HG02798 (cell line): ENCODE measurements around the gene C9orf85.
"Not testable (repeated sequence)": the region's sequence is repeated elsewhere in the genome, so short reads cannot be mapped to it uniquely, and the experiment has no call there.

Source experiments
- ATAC-seq: cut with Tn5 transposase; IDR thresholded peaks from one replicate; pipeline ENCODE4 v1.9.1; 2021; ENCODE audit warnings: mild to moderate bottlenecking; ENCODE audit not compliant: unreplicated experiment, poor library complexity

Gene C9orf85, protein sequence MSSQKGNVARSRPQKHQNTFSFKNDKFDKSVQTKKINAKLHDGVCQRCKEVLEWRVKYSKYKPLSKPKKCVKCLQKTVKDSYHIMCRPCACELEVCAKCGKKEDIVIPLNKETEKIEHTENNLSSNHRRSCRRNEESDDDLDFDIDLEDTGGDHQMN

DNA sequence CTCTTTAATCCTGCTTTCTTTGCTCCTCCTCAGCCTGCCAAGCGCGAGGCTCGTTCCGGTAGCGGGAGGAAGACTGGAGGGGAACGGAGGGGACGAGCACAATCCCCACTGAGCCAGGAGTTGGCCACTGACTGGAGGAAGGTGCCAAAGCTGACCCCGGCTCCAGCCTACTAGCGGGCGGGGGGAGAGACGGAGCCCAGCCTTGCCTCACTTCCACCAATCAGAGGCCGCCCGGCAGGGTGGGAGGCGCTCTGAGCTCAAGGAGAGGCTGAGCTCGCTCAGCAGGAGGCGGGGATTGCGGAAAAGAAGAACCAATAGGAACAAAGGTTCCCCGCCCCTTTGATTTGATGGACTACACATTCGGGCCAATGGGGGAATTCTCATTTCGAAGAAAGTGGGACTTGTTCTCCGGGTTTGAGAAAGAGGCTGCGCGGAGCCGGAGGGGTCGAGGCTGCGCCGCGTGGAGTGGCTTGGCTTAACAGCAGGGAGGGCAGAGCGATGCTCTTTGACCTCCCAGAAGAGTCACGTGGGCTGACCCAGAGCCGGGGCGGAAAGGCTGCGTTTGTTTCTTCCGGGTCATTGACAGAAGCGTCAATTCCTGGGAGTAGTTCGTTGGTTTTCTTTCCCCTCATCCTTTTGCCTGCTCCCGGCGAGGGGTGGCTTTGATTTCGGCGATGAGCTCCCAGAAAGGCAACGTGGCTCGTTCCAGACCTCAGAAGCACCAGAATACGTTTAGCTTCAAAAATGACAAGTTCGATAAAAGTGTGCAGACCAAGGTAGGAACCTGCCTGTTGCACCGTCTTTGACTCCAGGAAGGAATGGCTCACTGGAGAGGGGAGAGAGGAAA is at the start of gene C9orf85, which contains the start of gene ABHD17B:
C9orf85 (plus strand) TSS at position 579 of the 847 bp plus-strand sequence; CDS start at position 675, 96 bp downstream.
ABHD17B (minus strand) TSS at position 133 of the 847 bp plus-strand sequence. CDS start 36,113 bp downstream, outside the sequence.
- peak; percentile 96 for ATAC-seq

DNA sequence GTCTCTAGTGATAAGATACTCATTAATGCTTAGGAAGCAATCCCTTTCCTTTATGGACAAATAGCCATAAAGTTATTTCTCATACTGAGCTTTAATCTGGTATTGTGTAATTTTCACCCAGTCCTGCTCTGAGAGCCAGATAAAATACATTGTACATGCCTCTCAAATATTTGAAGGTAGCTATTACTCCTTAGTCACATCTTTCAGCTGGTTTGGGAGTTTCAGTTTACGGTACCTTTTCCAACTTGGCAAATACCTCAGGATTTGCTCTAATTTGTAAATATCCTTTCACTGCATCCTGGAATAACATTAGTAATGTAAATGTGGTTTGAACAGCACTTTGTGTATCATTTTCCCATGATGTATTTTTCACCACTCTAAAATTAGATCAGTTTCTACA is 47.8 kb upstream of the C9orf85 start:
- ATAC-seq: no peak

DNA sequence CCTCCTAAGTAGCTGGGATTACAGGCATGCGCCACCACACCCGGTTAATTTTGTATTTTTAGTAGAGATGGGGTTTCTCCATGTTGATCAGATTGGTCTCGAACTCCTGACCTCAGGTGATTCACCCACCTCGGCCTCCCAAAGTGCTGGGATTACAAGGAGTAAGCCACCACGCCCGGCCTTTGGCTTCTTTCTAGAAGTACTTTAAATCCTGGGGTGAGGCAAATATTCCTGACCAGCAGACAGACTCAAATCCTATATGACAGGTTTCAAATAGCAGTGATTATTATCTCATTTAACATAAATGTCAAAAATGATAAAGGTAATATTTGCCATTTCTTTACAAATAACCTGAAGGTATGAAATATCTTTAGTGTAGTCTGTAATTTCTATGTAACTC is 36.1 kb upstream of the C9orf85 start:
- ATAC-seq: no peak

DNA sequence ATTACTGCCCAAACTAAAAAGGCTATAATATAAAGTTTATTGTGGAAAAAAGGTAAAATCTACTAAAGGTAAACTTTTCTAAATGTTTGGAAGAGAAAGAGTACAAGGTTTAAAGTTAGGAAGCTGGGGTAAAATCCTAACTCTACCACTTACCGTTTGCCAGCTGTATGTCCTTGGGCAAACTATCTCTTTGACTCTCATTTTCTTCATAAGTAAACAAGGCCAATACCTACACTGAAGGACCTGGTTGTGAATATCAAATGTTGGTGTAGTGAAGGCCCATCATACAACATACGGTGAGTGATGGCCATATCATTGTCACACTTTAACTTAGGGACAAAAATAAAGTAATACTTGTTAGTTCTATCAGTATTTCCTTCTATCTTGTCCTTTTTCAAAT is 35.3 kb upstream of the C9orf85 start:
- no peak for ATAC-seq

DNA sequence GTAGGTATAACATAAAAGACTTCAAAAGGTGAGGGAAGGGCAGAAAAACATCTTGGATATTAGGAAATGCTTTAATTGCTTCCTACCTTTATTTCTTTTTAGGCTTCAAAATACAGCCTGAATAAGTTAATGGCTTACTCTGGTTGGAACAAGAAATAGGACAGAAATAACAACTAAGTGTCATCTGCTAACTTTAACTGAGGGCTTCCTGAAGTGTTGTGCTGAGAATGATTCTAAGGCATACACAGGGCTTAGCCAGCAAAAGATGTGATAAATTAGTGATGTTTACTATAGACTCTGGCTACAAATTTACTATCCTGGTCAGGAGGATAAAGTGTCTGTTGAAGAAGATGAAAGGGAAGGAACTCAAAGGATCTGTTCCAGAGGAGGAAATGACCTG is 34.6 kb upstream of the C9orf85 start:
- ATAC-seq: no peak

DNA sequence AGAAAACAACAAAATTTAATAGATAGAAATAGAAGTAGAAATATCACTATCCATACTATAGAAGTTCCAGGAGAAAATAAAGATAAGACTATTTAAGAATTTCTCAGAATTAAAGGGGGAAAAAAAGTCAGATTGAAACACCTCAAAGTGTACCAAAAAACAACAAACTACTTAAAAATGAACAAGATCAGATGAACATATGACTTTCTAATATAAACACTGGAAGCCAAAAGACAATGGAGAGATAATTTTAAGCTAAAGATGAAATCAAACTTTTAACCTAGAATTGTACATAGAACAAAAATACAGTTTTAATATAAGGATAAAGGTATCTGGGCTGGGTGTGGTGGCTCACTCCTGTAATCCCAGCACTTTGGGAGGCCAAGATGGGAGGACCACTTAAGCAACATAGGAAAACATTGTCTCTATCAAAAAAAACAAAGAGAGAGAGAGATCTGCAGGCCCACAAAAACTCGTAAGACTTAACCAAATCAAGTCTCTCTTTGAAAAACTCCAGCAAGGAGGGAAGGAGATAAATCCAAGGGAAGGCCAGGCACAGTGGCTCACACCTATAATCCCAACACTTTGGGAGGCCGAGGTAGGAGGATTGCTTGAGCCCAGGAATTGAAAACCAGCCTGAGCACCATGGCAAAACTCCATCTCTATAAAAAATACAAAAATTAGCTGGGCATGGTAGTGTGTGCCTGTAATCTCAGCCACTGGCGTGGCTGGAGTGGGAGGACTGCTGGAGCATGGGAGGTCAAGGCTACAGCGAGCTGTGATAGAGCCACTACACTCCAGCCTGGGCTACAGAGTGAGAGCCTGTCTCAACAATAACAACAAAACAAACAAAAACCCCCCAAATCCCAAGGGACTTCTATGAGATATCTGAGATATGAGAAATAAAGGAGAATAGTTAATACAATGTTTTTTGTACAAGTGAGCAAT is 32.8 kb upstream of the C9orf85 start:
- no peak for ATAC-seq

DNA sequence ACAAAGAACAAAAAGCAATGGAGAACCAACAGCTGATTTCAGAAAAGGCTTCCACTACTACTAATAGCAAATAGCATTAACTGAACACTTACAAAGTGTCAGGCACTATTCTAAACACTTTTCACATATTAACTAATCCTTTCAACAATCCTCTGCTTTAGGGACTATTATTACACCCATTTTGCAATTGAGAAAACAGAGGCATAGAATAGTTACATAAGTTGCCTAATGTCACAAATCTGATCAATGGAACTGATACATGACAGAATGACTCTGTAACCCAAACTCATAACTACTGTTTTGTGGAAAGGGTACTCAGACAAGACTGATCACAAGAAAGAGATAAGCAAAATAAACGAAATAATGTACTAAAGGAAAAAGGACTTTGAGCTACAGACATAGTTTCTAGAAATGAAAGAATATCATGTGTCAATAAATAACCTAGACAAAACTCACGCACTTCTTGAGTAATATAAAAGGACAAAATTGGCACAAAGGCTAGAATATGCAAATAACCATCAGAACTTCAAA is 31.7 kb upstream of the C9orf85 start:
- ATAC-seq: no peak

DNA sequence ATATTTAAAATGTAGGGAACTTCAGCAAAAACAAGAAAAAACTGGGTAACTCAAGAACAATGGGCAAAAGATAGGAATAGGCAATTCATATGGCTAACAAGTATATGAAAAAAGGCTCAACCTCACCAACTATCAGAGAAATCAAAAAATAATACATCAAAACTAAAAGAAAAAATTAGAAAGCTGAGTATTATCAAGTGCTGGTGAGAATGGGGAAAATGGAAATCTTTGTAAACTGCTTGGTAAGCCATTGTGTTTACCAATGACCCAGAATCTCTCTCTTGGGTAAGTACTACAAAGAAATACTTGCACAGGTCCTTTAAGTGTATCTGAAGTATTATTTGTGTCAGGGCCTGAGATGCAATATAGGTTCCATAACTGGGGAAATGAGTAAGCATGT is 27.4 kb upstream of the C9orf85 start:
- ATAC-seq: no peak

DNA sequence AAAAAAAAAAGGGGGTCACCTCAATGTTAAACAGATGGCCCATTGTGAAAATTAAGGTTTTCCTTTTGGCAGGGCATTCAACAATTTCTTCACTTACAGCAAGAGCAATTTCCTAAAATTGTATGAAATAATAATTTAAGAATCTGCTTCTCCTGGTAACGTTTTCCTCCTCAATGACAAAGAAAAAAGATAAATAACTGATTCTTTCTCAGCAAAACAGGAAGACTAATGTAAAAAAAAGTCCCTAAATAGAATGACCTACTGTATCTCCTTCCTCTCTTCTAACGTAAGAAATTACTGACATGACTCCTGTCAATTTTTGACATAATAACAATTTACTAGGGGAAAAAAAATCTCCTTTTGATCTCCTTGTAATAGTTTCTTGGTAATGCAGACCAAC is 26.0 kb upstream of the C9orf85 start:
- ATAC-seq: no peak

DNA sequence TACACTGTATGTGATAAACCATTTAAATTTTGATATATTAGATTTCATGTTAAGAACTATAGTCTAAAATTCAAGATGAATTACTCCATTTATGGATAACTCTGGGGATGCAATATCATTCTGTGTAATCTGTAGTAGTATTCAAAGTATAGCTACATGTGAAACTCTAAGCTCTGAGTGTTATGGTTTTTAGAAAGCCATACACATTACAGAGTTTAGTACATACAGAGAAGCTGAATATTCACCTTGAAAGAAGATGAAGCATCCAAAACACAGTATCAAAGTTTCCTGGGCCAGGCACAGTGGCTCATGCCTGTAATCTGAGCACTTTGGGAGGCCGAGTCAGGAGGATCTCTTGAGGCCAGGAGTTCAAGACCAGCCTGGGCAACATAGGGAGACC is 25.4 kb upstream of the C9orf85 start:
- no peak for ATAC-seq

DNA sequence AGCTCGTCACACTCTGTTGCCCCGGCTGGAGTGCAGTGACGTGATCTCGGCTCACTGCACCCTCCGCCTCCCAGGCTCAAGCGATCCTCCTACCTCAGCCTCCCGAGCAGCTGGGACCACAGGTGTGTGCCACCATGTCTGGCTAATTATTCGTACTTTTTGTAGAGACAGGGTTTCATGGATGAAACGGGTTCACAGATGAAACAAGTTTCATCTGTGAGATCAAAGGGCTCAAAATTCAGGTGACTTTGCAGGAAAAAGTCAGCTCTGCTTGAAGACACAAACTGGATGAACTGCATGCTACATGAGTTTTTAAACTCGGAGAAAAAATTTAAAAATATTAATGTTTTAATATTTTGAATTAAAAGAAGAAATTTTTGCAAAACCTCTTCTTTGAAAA is 24.9 kb upstream of the C9orf85 start:
- ATAC-seq: no peak

DNA sequence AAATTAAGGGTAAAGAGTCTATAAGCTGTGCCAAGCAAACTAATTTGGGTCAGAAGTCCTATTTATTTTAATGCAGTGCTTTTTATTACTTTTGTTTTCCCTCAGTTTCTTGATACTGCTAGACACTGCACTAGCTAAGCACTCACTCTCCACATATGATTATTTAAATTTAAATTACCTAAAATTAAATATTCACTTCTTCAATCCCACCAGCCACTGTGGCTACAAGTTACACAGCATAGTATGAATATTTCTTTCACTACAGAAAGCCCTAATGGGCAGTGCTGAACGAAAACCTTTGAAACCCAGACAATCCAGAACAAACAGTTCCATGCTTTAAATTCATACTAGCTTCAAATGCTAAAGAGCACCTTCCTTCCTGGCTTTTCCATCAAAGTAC is 24.1 kb upstream of the C9orf85 start:
- ATAC-seq: no peak

DNA sequence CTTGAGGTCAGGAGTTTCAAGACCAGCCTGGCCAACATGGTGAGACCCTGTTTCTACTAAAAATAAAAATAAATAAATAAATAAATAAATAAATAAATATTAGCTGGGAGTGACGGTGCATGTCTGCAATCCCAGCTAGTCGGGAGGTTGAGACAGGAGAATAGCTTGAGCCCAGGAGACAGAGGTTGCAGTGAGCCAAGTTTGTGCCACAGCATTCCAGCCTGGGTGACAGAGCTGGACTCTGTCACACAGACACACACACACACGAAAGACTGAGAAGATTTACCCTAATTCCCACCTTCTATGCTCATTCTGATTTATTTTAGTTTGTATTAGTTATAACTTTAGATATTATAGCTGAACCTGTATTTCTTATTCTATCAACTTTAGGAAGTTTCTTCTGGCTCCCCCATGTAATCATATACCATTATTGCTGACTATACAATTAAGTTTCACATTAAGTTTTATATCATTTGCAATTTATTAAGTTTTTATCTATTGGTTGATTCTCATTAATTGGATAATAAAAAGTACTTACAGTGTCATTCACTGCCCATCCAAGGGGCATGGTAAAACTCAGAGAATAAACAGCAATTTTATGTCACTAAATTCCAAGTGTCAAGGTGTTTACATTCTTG is 21.3 kb upstream of the C9orf85 start:
- ATAC-seq: no peak

DNA sequence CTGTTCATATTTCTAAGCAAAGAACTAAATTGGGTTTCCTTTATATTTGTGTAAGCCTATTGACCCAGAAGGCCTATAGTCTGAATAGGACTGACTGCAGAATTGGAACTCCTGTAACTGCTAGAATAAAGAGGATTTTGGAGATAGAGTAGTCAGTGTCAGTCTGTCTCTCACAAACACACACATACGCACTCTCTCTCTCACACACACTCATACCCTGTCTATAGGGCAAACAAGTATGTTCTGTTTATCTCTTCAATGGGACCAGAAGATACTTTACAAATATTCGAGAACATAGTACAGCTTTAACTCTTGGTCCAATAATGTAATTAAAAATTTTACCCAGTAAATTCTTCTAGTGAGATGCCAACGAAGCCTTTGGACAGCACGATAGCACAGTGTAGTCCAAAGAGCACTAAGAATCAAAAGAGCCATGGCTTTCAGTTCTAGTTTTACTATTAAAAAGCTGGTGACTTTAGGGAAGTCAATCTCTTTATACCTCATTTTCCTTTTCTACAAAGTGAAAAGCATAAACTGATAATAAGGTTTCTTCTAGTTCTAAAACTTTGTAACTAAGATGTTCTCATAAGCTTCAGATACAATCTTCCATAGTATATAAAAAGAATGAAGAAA is 19.8 kb upstream of the C9orf85 start:
- no peak for ATAC-seq

DNA sequence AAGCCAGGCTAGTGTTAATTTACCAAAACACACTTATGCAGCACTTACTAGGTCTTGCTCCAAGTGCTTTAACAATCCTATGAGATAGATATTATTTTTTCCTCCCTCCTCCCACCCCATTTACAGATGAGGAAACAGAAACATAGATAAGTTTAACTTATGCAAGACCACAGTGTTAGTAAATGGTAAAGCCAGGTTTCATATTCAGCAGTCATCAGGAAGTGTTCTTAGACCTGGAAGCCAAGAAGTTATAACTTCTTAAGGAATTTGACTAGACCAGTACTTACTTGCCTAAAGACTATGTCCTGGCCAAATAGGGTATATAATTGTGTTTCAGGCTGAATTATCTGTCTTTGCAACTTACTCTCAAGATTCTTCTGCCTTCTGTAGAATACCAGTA is 16.3 kb upstream of the C9orf85 start:
- ATAC-seq: no peak

DNA sequence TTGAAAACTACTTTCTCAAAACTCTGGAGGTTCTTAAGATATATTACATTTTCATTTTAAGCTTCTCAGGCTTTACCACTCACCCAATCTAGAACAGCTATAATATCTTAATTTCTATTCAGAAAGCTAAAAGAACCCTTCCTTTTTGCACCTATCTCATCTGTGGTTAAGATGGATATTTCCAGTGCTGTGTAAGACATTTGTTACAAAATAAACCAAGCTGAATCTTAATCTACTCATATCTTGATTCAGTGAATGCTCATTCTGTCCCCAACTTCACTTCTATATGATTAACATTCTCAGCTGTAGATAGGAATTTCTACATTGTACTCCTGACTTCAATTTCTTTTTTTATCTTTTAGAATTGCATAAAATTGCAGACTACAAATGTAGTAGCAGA is 15.5 kb upstream of the C9orf85 start:
- no peak for ATAC-seq

DNA sequence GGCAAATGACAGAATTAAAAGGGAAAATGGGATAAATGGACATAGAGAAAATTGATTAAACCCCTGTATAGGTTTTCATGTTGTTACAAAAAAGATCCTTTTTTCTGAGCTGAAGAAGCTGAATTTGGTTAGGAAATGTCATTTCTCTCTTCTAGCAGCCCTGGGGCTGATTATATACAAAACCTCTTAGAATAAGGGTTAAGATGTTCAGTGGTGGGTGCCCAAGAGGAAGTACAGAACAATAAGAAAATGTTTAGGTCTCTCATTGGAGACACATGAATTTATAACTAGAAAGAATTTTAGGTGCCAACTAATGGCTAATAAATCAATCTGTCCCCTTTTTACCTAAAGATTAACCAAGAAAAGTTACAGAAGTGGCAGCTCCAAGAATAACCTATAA is 14.7 kb upstream of the C9orf85 start:
- no peak for ATAC-seq

DNA sequence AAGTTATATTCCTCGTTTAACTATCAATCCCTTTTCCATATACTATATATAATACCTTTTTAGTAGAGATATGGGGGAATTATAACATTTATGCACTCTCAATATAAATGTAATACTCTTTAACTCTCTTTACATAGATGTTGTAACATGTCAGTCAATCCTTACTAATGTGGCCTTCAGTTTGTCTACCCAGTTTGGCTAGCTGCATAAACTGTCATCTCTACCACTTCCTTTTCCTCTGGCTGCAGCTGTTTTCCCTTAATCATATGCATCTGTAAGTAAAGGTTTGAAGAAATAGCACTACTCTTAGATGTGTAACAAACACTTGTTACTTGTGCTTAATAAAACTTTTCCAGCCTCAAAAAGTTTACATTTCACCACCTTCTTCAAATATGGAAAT is 13.9 kb upstream of the C9orf85 start:
- ATAC-seq: peak; percentile 63

DNA sequence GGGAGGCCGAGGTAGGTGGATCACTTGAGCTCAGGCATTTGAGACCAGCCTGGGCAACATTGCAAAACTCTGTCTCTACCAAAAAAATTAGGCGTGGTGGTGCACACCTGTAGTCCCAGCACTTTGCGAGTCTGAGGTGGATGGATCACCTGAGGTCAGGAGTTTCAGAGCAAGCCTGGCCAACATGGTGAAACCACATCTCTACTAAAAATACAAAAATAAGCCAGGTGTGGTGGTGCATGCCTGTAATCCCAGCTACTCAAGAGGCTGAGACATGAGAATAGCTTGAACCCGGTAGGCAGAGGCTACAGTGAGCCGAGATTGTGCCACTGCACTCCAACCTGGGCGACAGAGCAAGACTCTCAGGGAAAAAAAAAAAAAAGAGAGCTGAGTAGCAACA is 12.7 kb upstream of the C9orf85 start:
- not testable (repeated sequence) for ATAC-seq
